HG02870 (cell line): Measurements from ENCODE around the gene SLC29A3.

Experiments
- ATAC-seq: cut with Tn5 transposase; IDR thresholded peaks from one replicate; pipeline ENCODE4 v1.9.1; 2021; ENCODE audit warnings: mild to moderate bottlenecking, moderate library complexity; ENCODE audit not compliant: unreplicated experiment

The SLC29A3 gene

GRCh38 chr10:71409516-71410104 is 90.6 kb downstream of the SLC29A3 start:
- no peak for ATAC-seq
